Measurements from ENCODE around the gene ACOD1.
A peak's percentile ranks its signal among the peaks of the same experiment; 100 is the strongest.
"Not testable (repeated sequence)": the region's sequence is repeated elsewhere in the genome, so short reads cannot be mapped to it uniquely, and the experiment has no call there.

The ACOD1 gene

GRCh38 chr13:76959734-76960133 is 11.4 kb downstream of the ACOD1 start:
- not testable (repeated sequence) for DNase-seq; H3K4me3 Mint-ChIP-seq; H3K36me3 Mint-ChIP-seq (ENCODE audit: insufficient read depth); H3K4me1 Mint-ChIP-seq (ENCODE audit: low read depth in 2 of 2); H3K27ac Mint-ChIP-seq; ATAC-seq (replicated peaks)
- Mint-ChIP-seq H3K9me3 (peaks cover 9 to 11% of the 10 kb centered on the region in 2 donors), H3K27me3 (peaks cover 20 to 27% of the 10 kb centered on the region in 2 donors)

- Mint-ChIP-seq H3K4me3 (no peak overlapping the region), H3K27ac (no peak overlapping the region), H3K27me3 (peaks cover 58 to 59% of the 10 kb centered on the region in 2 donors), H3K36me3 (ENCODE audit: insufficient read depth) (no peaks in the 10 kb centered on the region), H3K9me3 (peaks cover 1 to 3% of the 10 kb centered on the region in 2 donors), H3K4me1 (ENCODE audit: low read depth in 2 of 2) (peaks cover 0 to 2% of the 10 kb centered on the region in 2 donors)
- no peak for DNase-seq
- ATAC-seq (replicated peaks) = no peak
Measured at GRCh38 chr13:76965759-76966421, 17.6 kb downstream of the ACOD1 start.

GRCh38 chr13:76967031-76967430 is 18.7 kb downstream of the ACOD1 start:
- ATAC-seq (replicated peaks) (no peak), DNase-seq (no peak)
- Mint-ChIP-seq H3K4me1 (ENCODE audit: low read depth in 2 of 2) (peaks cover 0 to 2% of the 10 kb centered on the region in 2 donors), H3K4me3 (no peak overlapping the region), H3K27me3 (peaks cover 64 to 65% of the 10 kb centered on the region in 2 donors), H3K27ac (no peak overlapping the region), H3K9me3 (no peaks in the 10 kb centered on the region), H3K36me3 (ENCODE audit: insufficient read depth) (no peaks in the 10 kb centered on the region)

- no peaks in the 10 kb centered on the region for H3K36me3 Mint-ChIP-seq (ENCODE audit: insufficient read depth)
- no peak overlapping the region for H3K27ac Mint-ChIP-seq
- peaks cover 63 to 75% of the 10 kb centered on the region in 2 donors for H3K27me3 Mint-ChIP-seq
- H3K4me1 Mint-ChIP-seq (ENCODE audit: low read depth in 2 of 2) = peaks cover 0 to 5% of the 10 kb centered on the region in 2 donors
- H3K9me3 Mint-ChIP-seq = no peaks in the 10 kb centered on the region
- DNase-seq = no peak
- ATAC-seq (replicated peaks) = no peak
- no peak overlapping the region for H3K4me3 Mint-ChIP-seq
Measured at GRCh38 chr13:76968041-76968440, 19.7 kb downstream of the ACOD1 start.

GRCh38 chr13:76969488-76970365 is 21.4 kb downstream of the ACOD1 start:
- peaks cover 0 to 5% of the 10 kb centered on the region in 2 donors for H3K4me1 Mint-ChIP-seq (ENCODE audit: low read depth in 2 of 2)
- H3K36me3 Mint-ChIP-seq (ENCODE audit: insufficient read depth) = no peaks in the 10 kb centered on the region
- H3K4me3 Mint-ChIP-seq = no peak overlapping the region
- no peaks in the 10 kb centered on the region for H3K9me3 Mint-ChIP-seq
- peaks cover 73 to 88% of the 10 kb centered on the region in 2 donors for H3K27me3 Mint-ChIP-seq
- ATAC-seq (replicated peaks) = no peak
- no peak for DNase-seq
- H3K27ac Mint-ChIP-seq = no peak overlapping the region

GRCh38 chr13:76971215-76971614 is 22.9 kb downstream of the ACOD1 start:
- DNase-seq = no peak
- Mint-ChIP-seq H3K27me3 (peaks cover 68 to 90% of the 10 kb centered on the region in 2 donors), H3K4me3 (no peak overlapping the region), H3K4me1 (ENCODE audit: low read depth in 2 of 2) (peaks cover 0 to 5% of the 10 kb centered on the region in 2 donors), H3K27ac (no peak overlapping the region), H3K9me3 (no peaks in the 10 kb centered on the region), H3K36me3 (ENCODE audit: insufficient read depth) (no peaks in the 10 kb centered on the region)
- ATAC-seq (replicated peaks) = no peak

- Mint-ChIP-seq H3K36me3 (ENCODE audit: insufficient read depth) (no peaks in the 10 kb centered on the region), H3K4me1 (ENCODE audit: low read depth in 2 of 2) (peaks cover 6 to 7% of the 10 kb centered on the region in 2 donors), H3K4me3 (no peak overlapping the region), H3K27me3 (peaks cover 70 to 90% of the 10 kb centered on the region in 2 donors), H3K27ac (no peak overlapping the region), H3K9me3 (no peaks in the 10 kb centered on the region)
- ATAC-seq (replicated peaks) = no peak
- DNase-seq = no peak
Measured at GRCh38 chr13:76971851-76972829, 23.8 kb downstream of the ACOD1 start.

GRCh38 chr13:76973920-76974617 is 25.8 kb downstream of the ACOD1 start:
- Mint-ChIP-seq H3K4me1 (ENCODE audit: low read depth in 2 of 2) (peaks cover 6 to 7% of the 10 kb centered on the region in 2 donors), H3K36me3 (ENCODE audit: insufficient read depth) (peaks cover 3% of the 10 kb centered on the region), H3K27me3 (peaks cover 72 to 90% of the 10 kb centered on the region in 2 donors), H3K9me3 (no peaks in the 10 kb centered on the region), H3K27ac (no peak overlapping the region), H3K4me3 (no peak overlapping the region)
- no peak for DNase-seq
- ATAC-seq (replicated peaks) = no peak

GRCh38 chr13:76974618-76974975 is 26.3 kb downstream of the ACOD1 start:
- H3K36me3 Mint-ChIP-seq (ENCODE audit: insufficient read depth) = peaks cover 3% of the 10 kb centered on the region
- DNase-seq (no peak), ATAC-seq (replicated peaks) (no peak)
- no peak overlapping the region for H3K4me3 Mint-ChIP-seq
- H3K27me3 Mint-ChIP-seq = peaks cover 69 to 89% of the 10 kb centered on the region in 2 donors
- no peaks in the 10 kb centered on the region for H3K9me3 Mint-ChIP-seq
- peaks cover 6 to 7% of the 10 kb centered on the region in 2 donors for H3K4me1 Mint-ChIP-seq (ENCODE audit: low read depth in 2 of 2)
- no peak overlapping the region for H3K27ac Mint-ChIP-seq

- ATAC-seq (replicated peaks) = no peak
- Mint-ChIP-seq H3K36me3 (ENCODE audit: insufficient read depth) (peaks cover 3% of the 10 kb centered on the region), H3K4me3 (no peak overlapping the region), H3K4me1 (ENCODE audit: low read depth in 2 of 2) (peaks cover 9% of the 10 kb centered on the region in 2 donors), H3K27ac (no peak overlapping the region), H3K9me3 (no peaks in the 10 kb centered on the region), H3K27me3 (peaks cover 61 to 84% of the 10 kb centered on the region in 2 donors)
- no peak for DNase-seq
Measured at GRCh38 chr13:76975863-76976262, 27.6 kb downstream of the ACOD1 start.

GRCh38 chr13:76976490-76976889 is 28.2 kb downstream of the ACOD1 start:
- Mint-ChIP-seq H3K4me3 (peak overlapping the region in 1 of 2 donors; percentile 5), H3K36me3 (ENCODE audit: insufficient read depth) (peaks cover 3% of the 10 kb centered on the region), H3K27me3 (peaks cover 64 to 84% of the 10 kb centered on the region in 2 donors), H3K9me3 (no peaks in the 10 kb centered on the region), H3K27ac (no peak overlapping the region), H3K4me1 (ENCODE audit: low read depth in 2 of 2) (peaks cover 9% of the 10 kb centered on the region in 2 donors)
- DNase-seq = no peak
- ATAC-seq (replicated peaks) = peak; percentile 51

GRCh38 chr13:76976929-76977328 is 28.6 kb downstream of the ACOD1 start:
- H3K27ac Mint-ChIP-seq = no peak overlapping the region
- peaks cover 3% of the 10 kb centered on the region for H3K36me3 Mint-ChIP-seq (ENCODE audit: insufficient read depth)
- peaks cover 65 to 84% of the 10 kb centered on the region in 2 donors for H3K27me3 Mint-ChIP-seq
- H3K9me3 Mint-ChIP-seq = no peaks in the 10 kb centered on the region
- ATAC-seq (replicated peaks) (no peak), DNase-seq (no peak)
- no peak overlapping the region for H3K4me3 Mint-ChIP-seq
- H3K4me1 Mint-ChIP-seq (ENCODE audit: low read depth in 2 of 2) = peaks cover 9% of the 10 kb centered on the region in 2 donors

Measured in effector memory CD8-positive, alpha-beta T cell (primary cell).